ENCODE results near the gene RAMP3.
"Not testable (repeated sequence)": the region's sequence is repeated elsewhere in the genome, so short reads cannot be mapped to it uniquely, and the experiment has no call there.

RAMP3 gene

DNA sequence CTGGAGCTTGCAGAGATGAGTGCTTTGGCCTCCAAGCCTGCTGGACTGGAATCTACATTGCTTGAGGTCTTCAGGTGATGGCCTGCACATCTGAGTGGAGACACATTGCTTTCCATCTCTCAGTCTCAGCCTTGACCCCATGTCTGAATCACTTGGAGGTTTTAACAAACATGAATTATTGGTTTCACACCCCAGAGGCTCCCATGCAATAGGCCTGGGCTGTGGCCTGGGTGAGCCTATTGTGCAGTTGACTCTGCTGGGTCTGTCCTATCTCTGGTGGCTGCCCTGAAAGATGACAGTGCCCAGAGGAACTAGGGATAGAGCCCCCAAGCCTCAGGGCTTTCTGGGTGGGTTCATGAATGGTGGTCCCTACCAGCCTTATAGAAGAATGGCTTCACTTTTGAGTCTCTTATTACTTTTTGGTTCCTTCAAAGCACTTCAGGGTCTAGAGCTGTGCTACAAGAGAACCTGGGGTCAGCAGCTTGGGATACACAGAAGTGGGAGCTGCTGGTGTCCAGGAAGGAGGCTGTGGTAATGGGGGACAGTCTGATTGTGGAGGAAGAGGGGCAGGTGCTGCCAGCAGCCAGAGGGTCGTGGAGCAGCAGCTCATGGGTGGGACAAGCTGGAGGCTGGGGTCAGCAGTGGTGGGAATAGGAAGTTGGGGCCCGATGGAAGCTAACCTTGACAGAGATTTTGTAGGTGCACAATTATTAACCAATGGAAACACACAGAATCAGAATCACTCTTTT, 5.5 kb downstream of the RAMP3 start:
- DNase-seq (ENCODE audit: extremely low read depth, low read depth) = no peak
- no peak for TF ChIP-seq CTCF (IDR thresholded peaks at IDR 0.05; ENCODE audit: low read depth, low read length)

GRCh38 chr7:45163692-45164052, 6.1 kb downstream of the RAMP3 start:
- no peak for DNase-seq (ENCODE audit: extremely low read depth, low read depth)
- TF ChIP-seq CTCF (IDR thresholded peaks at IDR 0.05; ENCODE audit: low read depth, low read length) = no peak

DNA sequence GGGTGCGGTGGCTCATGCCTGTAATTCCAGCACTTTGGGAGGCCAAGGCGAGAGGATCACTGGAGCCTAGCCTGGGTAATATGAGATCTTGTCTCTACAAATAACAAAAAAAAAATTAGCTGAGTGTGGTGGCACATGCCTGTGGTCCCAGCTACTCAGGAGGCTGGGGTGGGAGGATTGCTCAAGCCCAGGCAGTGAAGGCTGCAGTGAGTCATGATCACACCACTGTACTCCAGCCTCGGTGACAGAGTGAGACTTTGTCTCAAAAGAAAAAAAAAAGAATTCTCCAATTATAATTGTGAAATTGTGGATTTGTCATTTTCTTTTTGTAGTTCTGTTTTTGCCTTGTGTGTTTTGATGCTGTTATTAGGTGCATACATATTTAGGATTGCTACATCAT, 6.7 kb downstream of the RAMP3 start:
- not testable (repeated sequence) for DNase-seq (ENCODE audit: extremely low read depth, low read depth)

GRCh38 chr7:45165857-45166256, 8.3 kb downstream of the RAMP3 start:
- no peak for DNase-seq (ENCODE audit: extremely low read depth, low read depth)

DNA sequence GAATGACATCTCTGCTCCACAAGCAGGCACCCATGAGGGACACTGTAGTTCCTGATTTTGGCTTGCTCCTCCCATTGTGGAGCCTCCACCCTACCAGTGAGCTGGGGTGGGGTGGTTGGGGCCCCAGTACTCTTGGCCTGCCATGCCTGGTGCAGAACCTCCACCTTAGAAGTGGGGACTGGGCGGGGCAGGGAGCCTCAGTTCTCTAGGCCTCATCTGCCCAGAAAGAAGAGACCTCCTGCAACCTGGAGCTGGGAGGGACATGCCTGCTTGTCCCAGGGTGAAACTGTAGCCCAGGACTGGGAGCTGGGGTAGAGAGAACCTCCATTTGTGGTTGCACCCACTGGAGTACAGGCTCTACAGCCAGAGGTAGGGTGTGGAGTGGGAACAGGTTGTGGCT, 14.4 kb downstream of the RAMP3 start:
- TF ChIP-seq CTCF (IDR thresholded peaks at IDR 0.05; ENCODE audit: low read depth, low read length) = no peak

More at GRCh38 chr7:45165857-45166256, 8.3 kb downstream of the RAMP3 start:
- no peak for TF ChIP-seq CTCF (IDR thresholded peaks at IDR 0.05; ENCODE audit: low read depth, low read length)

DNA sequence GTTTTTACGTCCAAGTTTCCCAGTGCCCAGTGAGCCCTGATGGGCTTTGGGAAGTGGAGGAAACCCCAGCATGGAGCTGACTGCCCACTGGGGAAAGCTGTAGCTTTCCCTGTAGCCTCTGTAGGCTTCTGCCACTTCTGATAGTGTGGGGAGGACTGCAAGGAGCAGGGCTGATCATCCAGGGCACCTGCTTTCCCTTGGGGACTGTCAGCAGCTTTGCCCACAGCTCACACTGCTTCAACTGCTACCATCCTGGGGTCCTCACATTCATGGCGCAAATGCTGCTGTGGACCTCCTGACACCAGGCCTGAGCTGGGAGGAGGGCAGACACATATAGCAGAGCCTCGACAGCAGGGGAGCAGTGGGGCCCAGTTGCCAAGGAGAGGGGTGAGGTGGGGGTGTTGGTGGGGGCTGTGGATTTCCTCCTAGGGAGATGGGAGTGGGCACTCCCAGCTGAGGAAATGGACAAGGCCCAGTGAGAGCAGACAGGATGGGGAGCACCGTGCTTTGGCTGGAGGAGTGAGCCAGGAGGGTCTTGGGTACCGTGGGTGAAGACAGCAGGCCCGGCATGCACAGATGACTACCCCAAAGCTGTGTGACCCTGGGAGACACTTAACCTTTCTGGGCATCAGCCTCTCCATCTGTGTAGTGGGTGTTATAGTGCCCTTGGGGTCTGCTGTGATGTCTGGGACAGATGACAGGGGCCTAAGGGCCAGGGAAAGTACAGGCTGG, 16.2 kb downstream of the RAMP3 start:
- no peak for DNase-seq (ENCODE audit: extremely low read depth, low read depth)
- TF ChIP-seq CTCF (IDR thresholded peaks at IDR 0.05; ENCODE audit: low read depth, low read length) = no peak

More for the DNA sequence above, 14.4 kb downstream of the RAMP3 start:
- no peak for DNase-seq (ENCODE audit: extremely low read depth, low read depth)

- TF ChIP-seq CTCF (IDR thresholded peaks at IDR 0.05; ENCODE audit: low read depth, low read length) = no peak
- DNase-seq (ENCODE audit: extremely low read depth, low read depth) = no peak
Observed at GRCh38 chr7:45174328-45174610, 16.7 kb downstream of the RAMP3 start.
